Sigmoid colon (tissue), 3 donors: ENCODE results near the gene RFWD3.

Experiments used
- POLR2A ChIP-seq, 2 donors: fragments of 450-650 bp; IDR thresholded peaks; one replicate each; pipeline ENCODE4 v1.6.1; 2016; ENCODE audit warnings: antibody characterized with exemption in 2 of 2, mild to moderate bottlenecking in 2 of 2, moderate library complexity in 2 of 2
- TF ChIP-seq, protein P1 (sequence below), 4 experiments: fragments of 450-650 bp in 3 of 4; fragments of 200-600 bp in 1 of 4; IDR thresholded peaks; one replicate each; pipeline ENCODE4 v1.5.1; 2016 to 2019; ENCODE audit warnings: antibody characterized with exemption in 4 of 4, mild to moderate bottlenecking in 3 of 4, moderate library complexity in 2 of 4

DNA sequence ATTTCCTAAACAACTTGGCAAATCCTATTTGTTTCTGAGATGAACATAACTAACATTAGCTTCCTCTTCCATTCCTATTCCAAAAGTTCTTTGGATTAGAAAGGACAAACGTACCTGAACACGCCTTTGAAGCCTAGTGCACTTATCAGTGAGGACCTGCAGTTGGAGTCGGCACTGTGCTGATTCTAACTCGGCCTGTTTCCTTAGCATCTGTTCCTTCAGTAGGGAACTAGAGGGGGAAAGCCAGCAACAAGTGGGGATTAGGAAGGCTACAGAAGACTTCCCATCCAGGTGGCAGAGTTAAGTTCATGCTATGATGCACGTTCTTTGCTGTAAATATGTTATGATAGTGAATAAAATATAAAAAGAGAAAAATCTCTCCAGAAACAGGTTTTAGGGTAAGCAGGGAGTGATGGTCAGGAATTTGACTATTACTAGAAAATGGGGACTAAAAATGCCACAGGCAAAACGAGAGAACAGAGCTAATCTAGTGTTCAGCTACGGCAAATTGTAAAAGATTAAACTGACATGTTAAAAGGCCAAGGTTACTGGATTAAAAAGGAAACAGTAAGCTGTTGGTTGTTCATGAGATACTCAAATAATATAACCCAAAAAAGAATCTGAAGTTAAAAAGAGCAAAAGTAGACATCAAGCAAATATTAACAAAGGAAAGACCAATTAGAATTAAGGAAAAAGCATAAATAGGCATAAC, 28.8 kb downstream of the RFWD3 start:
- TF ChIP-seq, protein P1, sequence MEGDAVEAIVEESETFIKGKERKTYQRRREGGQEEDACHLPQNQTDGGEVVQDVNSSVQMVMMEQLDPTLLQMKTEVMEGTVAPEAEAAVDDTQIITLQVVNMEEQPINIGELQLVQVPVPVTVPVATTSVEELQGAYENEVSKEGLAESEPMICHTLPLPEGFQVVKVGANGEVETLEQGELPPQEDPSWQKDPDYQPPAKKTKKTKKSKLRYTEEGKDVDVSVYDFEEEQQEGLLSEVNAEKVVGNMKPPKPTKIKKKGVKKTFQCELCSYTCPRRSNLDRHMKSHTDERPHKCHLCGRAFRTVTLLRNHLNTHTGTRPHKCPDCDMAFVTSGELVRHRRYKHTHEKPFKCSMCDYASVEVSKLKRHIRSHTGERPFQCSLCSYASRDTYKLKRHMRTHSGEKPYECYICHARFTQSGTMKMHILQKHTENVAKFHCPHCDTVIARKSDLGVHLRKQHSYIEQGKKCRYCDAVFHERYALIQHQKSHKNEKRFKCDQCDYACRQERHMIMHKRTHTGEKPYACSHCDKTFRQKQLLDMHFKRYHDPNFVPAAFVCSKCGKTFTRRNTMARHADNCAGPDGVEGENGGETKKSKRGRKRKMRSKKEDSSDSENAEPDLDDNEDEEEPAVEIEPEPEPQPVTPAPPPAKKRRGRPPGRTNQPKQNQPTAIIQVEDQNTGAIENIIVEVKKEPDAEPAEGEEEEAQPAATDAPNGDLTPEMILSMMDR (IDR thresholded peaks at IDR 0.05) = no peak
- no peak for TF ChIP-seq POLR2A (IDR thresholded peaks at IDR 0.05)
